Measurements from ENCODE around the gene SLC18A3. TPM values are rescaled to one million over a fixed set of nuclear protein-coding genes. Genes with fewer than 3 reads are reported as not detected.

SLC18A3 gene
- total RNA-seq, 1 donor from 2014 or later: 0.34 TPM

DNA sequence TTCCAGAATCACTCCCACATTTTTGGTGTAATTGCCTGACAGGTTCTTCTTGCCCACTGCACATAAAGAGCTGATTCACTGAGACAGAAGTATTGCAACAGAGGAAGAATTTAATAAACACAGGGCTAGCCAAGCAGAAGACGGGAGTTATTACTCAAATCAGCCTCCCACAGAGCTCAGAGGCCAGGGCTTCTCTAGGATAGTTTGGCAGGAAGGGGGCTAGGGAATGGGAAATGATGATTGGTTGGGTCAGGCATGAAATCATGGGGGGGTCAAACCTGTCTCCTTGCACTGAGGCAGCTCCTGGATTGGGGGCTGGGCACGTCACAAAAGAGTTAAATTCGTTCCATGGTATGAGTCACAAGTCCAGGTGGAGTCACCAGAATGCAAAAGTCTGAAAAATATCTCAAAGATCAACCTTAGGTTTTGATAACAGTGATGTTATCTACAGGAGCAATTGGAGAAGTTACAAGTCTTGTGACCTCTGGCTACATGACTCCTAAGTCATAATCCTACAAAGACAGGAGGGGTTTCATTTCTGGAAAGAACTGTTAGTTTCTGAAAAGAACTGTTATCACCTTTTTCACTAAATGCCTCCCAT lies 41.0 kb upstream of the SLC18A3 start:
- H3K36me3 Mint-ChIP-seq: no peaks in the 10 kb centered on the region
- no peak for DNase-seq (ENCODE audit: low spot score in 2 of 2, unreplicated experiment in 2 of 2)
- H3K27ac Mint-ChIP-seq: no peak overlapping the region
- no peak overlapping the region for H3K4me3 Mint-ChIP-seq
- no peaks in the 10 kb centered on the region for H3K4me1 Mint-ChIP-seq
- TF ChIP-seq, protein P1, sequence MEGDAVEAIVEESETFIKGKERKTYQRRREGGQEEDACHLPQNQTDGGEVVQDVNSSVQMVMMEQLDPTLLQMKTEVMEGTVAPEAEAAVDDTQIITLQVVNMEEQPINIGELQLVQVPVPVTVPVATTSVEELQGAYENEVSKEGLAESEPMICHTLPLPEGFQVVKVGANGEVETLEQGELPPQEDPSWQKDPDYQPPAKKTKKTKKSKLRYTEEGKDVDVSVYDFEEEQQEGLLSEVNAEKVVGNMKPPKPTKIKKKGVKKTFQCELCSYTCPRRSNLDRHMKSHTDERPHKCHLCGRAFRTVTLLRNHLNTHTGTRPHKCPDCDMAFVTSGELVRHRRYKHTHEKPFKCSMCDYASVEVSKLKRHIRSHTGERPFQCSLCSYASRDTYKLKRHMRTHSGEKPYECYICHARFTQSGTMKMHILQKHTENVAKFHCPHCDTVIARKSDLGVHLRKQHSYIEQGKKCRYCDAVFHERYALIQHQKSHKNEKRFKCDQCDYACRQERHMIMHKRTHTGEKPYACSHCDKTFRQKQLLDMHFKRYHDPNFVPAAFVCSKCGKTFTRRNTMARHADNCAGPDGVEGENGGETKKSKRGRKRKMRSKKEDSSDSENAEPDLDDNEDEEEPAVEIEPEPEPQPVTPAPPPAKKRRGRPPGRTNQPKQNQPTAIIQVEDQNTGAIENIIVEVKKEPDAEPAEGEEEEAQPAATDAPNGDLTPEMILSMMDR (IDR thresholded peaks at IDR 0.05; ENCODE audit: unreplicated experiment): no peak
- peaks cover 16% of the 10 kb centered on the region for H3K9me3 Mint-ChIP-seq
- peaks cover 33% of the 10 kb centered on the region for H3K27me3 Mint-ChIP-seq (ENCODE audit: low read depth)

GRCh38 chr10:49571388-49571787 lies 38.7 kb upstream of the SLC18A3 start:
- Mint-ChIP-seq H3K4me3 (no peak overlapping the region), H3K27me3 (ENCODE audit: low read depth) (peaks cover 18% of the 10 kb centered on the region), H3K9me3 (peaks cover 14% of the 10 kb centered on the region), H3K27ac (no peak overlapping the region), H3K4me1 (no peaks in the 10 kb centered on the region), H3K36me3 (no peaks in the 10 kb centered on the region)
- DNase-seq (ENCODE audit: low spot score in 2 of 2, unreplicated experiment in 2 of 2): no peak
- TF ChIP-seq, protein P1 (IDR thresholded peaks at IDR 0.05; ENCODE audit: unreplicated experiment): no peak

DNA sequence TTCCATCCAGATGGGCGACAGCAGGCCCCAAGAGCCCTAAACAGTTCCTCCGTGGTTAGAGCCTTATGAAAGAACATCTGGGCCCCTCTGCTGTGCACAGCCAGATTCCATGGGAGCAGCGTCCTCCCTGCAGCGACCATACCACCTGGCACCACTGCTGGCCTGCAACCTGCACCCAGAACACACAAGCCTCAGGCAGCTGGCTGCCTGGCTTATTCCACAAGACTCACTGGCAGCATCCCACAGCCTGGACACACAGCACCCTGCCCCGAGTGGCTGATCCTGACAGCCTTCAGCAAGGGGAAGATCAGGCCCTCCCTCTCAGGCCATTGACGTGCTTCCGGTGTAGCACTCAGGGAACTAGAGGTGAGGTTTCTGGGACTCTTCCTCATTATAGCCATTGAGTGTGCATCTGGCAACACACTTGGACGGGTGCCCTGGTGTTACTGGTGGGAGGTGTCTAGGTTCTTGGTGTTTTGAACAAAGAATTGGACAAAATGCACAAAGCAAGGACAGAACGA lies 37.5 kb upstream of the SLC18A3 start:
- no peaks in the 10 kb centered on the region for H3K36me3 Mint-ChIP-seq
- H3K4me3 Mint-ChIP-seq: no peak overlapping the region
- H3K9me3 Mint-ChIP-seq: peaks cover 9% of the 10 kb centered on the region
- H3K27ac Mint-ChIP-seq: no peak overlapping the region
- H3K27me3 Mint-ChIP-seq (ENCODE audit: low read depth): peaks cover 10% of the 10 kb centered on the region
- TF ChIP-seq, protein P1 (IDR thresholded peaks at IDR 0.05; ENCODE audit: unreplicated experiment): no peak
- DNase-seq (ENCODE audit: low spot score in 2 of 2, unreplicated experiment in 2 of 2): no peak
- no peaks in the 10 kb centered on the region for H3K4me1 Mint-ChIP-seq

DNA sequence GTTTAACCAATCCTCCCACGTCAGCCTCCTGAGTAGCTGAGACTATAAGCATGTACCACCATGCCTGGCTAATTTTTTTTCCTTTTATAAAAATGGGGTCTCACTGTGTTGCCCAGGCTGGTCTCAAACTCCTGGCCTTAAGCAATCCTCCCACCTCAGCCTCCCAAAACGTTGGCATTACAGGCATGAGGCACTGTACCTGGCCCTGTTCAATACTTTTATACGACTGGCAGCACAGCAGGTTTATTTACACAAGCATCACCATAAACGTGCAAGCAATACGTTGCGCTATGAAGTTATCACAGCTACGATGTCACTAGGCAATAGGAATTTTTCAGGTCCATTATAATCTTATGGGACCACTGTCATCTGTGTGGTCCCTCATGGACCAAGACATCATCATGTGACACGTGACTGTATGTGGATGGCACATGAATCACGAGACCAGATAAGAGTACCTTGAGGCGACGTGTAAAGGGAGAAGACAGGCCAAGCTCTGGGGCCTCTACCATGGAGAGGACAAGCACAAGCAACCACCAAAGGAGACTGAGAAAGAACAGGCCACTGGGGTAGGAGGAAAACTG lies 34.5 kb upstream of the SLC18A3 start:
- TF ChIP-seq, protein P1 (IDR thresholded peaks at IDR 0.05; ENCODE audit: unreplicated experiment): no peak
- H3K4me3 Mint-ChIP-seq: no peak overlapping the region
- DNase-seq (ENCODE audit: low spot score in 2 of 2, unreplicated experiment in 2 of 2): no peak
- no peaks in the 10 kb centered on the region for H3K36me3 Mint-ChIP-seq
- peaks cover 21% of the 10 kb centered on the region for H3K9me3 Mint-ChIP-seq
- no peak overlapping the region for H3K27ac Mint-ChIP-seq
- H3K4me1 Mint-ChIP-seq: peaks cover 7% of the 10 kb centered on the region
- no peaks in the 10 kb centered on the region for H3K27me3 Mint-ChIP-seq (ENCODE audit: low read depth)

GRCh38 chr10:49577182-49577925 lies 32.8 kb upstream of the SLC18A3 start:
- Mint-ChIP-seq H3K27ac (no peak overlapping the region), H3K27me3 (ENCODE audit: low read depth) (no peaks in the 10 kb centered on the region)
- TF ChIP-seq, protein P1 (IDR thresholded peaks at IDR 0.05; ENCODE audit: unreplicated experiment): no peak

More at GRCh38 chr10:49577182-49577925, 32.8 kb upstream of the SLC18A3 start:
- Mint-ChIP-seq H3K9me3 (peaks cover 22% of the 10 kb centered on the region), H3K4me3 (no peak overlapping the region), H3K36me3 (no peaks in the 10 kb centered on the region), H3K4me1 (peaks cover 7% of the 10 kb centered on the region)
- no peak for DNase-seq (ENCODE audit: low spot score in 2 of 2, unreplicated experiment in 2 of 2)

Data from mesothelial cell of epicardium (in vitro differentiated cells).